HG02981 (cell line): Measurements from ENCODE around the gene PYGO2.

Experiments
- ATAC-seq: cut with Tn5 transposase; IDR thresholded peaks from one replicate; pipeline ENCODE4 v1.9.1; 2021; ENCODE audit warnings: mild to moderate bottlenecking, moderate library complexity; ENCODE audit not compliant: unreplicated experiment

PYGO2 gene, protein sequence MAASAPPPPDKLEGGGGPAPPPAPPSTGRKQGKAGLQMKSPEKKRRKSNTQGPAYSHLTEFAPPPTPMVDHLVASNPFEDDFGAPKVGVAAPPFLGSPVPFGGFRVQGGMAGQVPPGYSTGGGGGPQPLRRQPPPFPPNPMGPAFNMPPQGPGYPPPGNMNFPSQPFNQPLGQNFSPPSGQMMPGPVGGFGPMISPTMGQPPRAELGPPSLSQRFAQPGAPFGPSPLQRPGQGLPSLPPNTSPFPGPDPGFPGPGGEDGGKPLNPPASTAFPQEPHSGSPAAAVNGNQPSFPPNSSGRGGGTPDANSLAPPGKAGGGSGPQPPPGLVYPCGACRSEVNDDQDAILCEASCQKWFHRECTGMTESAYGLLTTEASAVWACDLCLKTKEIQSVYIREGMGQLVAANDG

DNA sequence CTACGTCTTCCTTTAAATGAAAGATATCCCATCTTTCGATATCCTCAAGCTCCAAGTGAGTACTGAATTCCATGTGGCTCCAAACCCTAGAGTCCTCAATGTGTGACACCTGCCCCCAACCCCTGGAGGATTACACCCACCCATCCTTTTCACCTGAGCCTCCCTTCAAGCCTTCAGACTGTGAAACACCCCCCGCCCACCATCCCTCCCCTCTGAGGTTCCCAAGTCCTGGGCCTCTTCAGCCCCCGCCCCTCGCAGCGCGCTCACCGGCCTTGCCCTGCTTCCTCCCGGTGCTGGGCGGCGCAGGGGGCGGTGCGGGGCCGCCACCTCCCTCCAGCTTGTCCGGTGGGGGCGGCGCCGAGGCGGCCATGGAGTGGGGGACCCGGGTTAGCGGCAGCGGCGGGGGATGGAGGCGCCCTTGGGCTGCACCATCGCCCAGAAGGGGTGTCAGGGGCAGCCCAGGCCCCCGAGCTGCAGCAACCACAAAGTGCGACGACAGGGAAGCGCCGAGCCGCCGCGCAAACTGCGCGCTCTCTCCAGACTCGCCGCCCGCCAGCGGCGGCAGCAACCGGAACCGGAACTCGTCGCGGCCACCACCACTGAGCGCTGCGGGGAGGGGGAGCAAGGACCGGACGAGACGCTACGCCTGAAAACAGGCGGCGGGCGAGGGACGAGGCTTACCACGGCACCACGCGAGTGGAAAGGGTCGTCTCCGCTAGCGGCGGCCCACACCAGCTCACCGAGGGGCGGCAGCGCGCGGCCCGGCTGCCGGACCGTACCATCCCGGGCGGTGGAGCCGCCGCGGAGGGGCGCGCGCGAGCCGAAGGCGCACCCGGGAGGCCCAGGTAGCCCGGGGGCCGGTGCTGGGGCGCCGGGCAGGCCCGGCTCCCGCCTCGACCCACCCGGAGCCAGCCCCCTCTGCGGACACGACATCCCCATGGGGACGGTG, at the start of gene PYGO2:
TSS of gene PYGO2 (minus strand) at position 576 of the 949 bp plus-strand sequence. CDS start at position 370, 206 bp downstream.
- ATAC-seq = peak; percentile 63

DNA sequence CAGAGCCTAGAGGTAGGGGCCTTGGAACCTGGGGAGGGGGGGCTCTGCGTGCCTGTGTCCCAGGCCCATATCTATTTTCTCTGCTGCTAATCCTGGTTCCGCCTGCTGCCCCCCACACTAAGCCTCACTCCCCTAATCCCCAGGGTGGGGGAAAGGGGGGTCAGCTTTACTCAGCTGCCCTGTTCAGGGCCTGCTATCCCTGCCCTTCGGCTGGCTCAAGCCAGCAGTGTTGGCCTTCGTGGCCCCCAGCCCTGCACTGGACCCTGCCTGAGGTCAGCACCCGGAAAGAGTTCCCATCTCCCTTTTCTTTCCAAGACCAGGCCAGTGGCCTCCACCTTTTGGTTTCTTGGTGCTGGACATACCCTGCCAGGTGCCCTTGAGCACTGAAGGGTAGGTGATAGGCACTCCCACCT, 49.4 kb upstream of the PYGO2 start:
- ATAC-seq = no peak

DNA sequence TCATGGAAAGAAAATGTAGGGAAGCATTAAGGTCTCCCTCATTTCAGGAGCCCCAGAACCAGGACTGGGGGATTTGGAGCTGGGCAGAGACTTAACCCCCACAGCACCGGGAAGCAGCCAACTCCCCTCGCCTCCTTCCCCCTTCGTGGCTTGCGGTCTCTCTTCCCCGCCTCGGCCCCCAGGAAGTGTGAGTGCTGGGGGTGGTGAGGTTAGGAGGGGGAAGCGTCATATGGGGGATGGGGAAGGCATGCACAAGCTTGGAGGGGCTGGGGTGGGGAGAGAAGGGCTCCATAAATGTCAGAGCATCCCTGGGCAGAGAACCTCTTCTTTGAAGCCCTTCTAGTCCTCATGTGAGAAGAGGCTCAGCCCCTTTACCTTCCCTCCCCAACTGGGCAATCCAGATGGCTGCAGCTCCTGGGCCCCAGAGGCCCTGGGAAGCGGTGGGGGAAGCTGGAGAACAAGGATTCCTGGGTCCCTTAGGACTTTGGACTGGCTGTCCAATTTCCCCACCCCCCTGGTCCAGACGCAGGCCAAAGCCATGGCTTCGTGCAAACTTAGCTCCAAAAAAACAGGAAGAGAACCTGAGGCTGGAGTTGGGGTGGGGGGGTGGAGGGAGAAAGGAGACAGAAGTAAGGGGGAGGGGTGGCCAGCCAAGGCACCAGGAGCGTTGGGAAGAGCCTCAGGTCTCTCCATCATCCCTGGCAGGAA, 48.8 kb upstream of the PYGO2 start:
- no peak for ATAC-seq

DNA sequence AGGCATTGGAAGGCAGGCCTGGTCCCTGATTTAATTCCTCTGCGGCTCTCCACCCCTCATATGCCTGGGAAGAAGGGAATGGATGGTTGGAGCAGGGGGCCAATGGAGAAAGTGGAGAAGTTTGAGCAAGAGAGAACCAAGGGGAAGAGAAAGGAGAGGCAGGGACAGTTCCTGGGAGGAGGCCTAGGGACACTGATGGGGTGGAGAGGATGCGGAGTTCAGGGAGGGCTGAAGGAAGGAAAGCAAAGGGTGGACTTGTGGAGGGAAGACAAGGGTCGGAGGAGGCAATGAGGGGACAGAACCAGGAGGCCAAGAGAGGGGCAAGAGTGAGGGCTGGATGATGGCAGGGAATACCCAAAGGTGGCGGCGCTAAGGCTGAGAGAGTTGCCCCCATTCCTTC, 48.2 kb upstream of the PYGO2 start:
- no peak for ATAC-seq

DNA sequence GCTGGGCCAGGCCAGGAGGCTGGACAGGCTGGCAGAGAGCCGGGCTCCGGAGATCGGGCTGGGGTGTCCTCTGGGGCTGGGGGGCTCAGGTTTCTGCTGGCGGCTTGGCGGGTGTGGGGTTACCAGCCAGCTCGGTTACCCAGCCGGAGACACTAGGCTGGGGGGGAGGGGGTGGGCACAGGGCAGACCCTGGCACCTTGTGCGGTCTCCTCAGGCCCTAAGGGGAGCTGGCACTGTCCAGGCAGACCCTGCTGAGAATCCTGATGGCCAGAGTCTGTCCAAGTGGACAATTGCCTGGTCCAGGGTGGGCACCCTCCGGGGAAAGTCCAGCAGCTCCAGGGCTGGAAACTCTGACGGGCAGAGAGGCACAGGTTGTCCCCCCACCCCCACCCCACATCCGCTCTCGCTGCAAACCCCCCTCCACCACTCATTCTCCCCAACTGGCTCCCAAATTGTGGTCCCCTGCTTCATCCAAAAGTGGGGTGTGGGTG, 47.7 kb upstream of the PYGO2 start:
- ATAC-seq = no peak

DNA sequence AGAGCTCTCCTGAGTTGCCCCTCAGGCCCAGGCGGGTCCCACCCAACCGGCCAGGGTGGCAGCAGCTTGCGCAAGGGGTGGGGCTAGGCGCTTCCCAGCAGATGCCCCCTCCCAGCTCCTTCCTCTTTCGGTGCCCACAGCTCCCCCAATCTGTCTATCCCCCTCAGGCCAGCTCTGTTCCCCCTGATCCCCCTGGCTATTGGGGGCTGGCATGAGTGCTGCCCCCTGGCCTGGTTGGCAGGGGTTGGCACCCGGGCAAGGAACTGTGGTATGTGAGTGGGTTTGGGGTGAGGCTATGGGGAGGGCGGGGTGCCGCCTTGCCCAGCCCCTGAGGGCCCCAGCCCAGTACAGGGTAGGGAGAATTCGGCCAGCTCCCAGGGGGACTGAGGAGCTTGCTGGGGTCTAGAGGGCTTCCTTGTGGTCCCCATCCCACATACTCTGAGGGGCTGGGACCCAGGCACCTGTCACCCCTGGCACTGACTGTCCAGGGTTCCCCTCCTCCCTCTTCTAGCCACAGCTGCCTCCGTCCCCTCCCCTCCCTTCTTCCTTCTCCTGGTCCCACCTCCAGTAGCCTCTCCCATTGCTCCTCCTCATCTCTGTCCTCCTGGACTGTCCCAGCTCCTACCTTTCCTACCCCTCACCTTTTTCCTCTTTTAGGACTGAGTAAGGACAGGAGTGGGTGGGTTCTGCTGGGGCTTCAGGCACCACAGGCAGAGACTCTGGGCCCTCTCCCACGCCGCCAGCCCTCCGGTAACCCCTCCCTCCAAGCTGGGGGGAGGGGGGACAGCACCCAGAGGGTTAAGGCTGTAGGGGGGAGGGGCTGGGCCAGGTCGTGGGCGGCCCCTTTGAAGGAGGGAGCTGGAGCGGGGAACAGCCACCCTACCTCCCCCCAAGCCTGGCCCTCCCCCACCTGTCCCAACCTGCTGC, 46.7 kb upstream of the PYGO2 start:
- no peak for ATAC-seq

DNA sequence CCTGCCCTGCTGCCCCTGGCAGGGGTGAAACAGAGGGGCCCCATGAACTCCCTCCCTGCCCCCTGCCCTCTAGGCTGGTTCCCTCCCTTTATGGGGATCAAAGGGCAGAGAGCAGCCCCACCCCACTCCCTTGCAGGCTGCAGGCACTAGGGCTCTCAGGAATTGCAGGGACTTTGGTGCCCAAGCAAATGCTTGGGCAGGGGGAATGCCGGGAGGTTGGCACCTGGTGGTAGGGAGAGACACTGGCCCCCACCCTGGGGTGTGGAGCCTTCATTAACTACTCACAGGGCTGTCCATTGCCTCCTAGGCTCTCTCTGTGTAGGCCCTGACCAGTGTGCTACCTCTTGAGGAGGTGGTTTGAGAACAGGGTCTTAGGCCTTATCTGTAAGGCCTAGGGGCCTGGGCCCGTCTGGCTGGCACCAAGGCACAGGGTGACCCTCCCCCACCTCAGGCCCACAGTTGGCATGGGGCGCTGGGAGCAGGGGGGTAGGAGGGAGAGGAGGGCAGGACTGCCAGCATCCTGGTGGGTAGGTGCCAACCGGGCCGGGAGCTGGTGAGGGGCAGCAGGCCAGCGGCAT, 45.8 kb upstream of the PYGO2 start:
- ATAC-seq = no peak

DNA sequence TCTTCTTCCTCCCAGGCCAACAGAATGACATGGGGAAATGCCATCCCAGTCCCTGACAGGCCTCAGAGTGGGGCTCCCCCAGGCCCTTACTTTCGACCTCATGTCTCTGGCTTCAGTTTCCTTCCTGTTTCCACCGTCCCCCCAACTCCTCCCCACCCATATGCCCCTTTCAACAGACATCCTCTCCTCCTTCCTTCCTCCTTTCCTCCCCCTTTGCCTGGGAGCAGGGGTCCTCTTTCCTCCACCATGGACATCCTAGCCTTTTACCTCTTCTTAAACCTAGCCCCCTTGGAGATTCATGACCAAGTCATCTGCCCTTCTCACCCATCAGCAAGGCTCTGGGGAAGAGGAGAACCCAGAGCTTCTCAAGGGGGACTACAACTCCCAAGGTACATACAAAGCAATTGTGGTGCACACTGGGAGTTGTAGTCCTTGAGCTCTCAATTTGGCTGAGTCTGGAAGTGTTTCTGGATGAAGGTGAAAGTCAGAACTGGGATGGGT, 45.1 kb upstream of the PYGO2 start:
- no peak for ATAC-seq

DNA sequence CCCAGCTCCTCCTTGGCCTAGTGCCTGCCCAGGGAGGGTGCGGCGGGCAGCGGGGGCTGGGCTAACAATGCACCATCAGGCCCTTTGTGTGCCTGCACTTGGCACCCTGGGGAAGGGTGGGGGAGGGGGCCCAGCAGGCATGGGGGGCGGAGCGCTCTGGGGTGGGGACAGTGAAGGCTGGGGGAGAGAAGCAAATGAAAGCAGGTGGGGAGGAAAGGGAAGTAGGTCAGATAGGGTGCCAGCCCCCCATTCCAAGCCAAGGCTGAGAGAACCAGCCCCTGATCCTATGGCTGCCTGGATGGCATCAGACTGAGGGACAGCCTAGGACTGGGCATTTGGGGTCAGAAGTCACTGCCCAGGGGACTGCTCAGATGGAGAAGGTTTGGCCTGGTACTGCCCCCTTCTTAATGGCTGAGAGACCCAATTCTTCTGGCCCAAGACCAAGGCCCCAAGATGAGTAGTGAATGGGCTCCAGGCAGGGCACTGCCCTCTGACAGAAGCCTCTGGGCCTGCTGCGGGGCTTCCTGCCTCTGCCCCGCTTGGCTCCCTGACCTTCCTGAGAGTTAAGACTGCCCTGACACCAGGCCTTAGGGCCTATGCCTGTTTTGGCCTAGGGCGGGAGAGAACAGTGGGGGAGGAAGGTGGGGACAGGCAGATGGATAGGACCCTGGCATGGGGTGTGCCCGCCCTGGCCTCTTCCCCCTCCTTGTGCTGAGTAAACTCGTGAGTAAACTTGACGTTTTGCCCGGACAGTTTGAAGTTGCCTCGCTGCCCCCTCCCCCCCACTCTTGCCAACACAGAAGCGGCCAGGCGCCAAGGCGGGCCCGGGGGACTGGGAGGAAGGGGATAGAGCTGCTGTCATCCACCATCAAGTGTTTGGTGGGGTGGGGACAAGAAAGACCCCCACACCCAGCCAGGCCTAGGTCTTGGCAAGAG, 43.8 kb upstream of the PYGO2 start:
- no peak for ATAC-seq

DNA sequence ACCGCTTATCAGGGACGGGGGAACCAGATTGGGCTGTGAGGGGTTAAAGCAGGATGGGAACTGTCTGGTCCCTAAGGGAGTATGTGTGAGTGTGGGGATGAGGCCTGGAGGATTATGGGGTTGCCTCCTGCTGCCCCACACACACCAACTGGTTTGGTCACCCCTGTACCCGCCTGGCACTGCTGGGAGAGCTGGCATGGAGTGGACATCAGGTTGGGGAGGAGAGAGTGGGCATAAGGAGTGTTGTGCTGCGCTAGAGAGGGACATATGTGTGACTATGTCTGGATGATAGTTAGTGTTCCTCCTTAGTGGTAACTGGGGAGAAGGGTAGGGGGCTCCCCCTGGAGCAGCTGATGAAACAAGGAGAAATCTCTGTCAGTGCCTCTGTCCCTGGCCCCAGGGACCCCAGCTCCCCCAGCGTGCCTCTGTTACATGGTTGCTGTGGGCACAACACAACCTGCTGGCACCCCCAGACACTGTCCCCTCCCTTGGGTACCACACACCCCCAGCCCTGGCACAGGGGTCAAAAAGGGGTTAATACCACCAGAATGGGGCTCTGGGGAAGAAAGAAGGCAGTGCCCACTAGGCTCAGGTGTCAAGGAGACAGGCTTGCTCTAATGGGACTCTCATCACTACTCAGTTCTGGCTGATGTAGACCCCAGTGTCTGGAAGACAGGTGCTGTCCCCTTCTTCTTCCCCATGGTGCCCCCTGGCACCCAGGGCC, 42.9 kb upstream of the PYGO2 start:
- ATAC-seq = no peak

DNA sequence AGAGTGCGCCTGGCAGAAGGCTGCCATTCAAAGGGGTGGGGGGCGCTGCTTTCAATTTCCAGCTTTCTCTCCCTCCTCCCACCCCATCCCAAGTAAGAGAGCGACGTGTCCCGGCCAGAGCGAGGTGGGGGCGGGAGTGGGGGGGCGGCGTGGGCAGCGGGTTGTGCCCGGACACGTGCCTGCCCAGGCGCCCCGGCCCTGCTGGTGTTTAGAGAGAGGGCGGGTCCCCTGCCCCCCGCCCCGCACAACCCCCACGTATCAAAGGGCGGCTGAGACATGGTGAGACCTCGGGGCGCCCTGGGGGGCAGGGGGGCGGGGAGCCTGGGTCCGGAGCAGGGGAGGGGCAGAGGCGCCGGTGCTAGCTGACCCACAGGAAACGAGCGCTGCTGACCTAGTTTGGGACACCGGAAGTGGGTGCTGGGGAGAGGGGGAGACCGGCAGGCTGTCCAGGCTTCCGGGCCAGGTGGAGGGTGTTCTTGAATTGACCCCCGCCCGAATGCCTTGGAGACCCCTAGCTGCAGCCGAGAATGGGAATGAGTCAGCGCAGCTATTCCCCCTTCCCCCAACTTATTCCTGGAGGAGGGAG, 42.3 kb upstream of the PYGO2 start:
- no peak for ATAC-seq

DNA sequence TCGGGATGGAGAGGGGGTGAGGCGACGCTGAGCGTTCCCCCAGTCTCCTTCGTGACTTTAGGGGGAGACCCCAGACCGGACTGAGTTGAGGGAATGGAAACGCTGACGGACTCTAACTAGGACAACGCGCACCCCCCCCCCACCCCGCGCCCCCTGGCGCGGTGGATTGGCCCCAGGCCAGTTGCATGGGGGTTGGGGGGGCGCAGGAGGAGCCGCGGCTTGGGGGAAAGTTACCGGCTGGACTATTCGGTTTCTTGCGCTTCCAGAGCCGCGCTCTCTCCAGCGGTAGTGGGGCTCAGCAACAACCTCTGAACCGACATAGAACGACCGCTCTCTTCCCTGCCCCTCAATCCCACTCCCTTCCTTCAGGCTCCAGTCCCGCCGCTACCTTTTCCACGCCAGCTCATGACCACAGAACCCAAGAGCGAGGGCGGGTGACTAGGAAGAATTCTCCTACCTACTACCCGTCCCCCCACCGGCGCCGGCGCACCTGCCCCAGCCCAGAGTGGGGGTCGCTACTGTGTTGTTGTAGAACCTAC, 41.7 kb upstream of the PYGO2 start:
- no peak for ATAC-seq

DNA sequence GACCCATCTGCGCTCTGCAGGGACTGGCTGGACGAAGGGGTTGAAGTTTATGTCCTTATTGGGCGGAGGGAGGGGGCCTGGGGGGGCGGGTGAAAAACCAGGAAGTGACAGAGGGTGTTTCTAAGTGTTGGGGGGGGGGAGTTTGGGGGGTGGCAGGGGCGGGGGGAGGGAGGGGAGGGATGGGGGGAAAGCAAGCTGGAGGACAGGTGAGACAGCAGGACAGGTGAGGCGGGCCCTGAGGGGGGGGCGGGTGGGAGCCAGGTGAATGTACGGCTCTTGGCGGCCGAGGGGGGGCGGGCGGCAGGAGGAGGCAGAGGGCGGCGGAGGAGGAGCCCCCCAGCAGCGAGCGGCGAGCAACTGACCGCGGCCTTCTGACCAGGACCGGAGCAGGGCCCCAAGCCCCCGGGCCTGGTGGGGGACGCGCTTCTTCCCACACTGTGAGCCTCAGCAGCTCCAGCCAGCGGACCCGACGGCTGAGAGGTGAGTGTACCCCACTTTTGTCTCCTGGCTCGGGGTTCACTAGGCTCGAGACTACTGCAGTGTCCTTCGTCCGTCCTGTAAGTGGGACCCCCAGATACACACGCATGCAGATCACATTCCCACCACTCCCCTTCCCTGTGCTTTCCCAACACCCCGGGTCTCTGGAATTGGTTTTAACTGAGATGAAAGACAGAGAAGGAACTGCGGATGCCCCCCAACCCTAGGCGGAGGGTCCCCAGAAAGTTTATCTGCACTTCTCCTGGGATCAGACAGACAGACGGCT, 41.1 kb upstream of the PYGO2 start, which contains the start of gene ZBTB7B:
TSS of gene ZBTB7B (plus strand) at position 339 of the 763 bp plus-strand sequence. CDS start 11,859 bp downstream, outside the sequence.
- ATAC-seq = peak; percentile 0

DNA sequence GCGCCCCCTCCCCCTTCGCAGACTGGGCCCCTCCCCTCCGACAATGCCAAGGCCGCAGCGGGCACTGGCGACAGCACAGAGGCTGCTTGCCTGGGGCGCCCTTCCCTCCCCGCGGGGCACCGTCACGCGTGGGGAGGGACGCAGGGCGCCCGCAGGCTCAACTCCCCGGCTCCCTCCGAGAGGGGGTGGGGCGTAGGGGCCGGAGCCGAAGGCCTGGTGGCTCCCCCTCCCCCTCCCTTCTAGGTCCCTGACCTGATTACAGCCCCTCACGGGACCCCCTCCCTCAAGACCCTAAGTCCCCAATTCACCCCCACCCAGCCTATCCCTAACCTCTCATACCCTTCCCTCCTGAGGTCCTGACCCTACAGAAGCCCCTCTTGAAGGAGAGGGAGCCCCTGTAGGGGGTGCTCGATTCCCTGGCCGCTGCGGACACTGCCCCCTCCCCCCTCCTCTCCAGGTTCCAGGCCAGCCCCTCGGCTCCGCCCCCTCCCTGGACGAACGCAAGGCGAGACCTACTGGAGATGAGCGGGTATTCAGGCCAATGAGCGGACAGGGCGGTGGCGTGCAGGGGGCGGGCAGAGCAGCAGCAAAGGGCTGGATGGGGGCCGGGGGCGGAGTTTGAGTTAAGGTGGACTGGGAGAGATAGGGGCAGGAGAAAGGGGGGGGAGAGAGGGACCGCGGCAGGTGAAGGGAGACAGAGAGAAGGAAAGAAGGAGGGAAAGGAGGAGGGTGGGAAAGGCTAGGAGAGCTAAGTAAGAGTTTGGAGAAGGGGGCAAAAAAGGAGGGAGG, 40.3 kb upstream of the PYGO2 start:
- ATAC-seq = peak; percentile 59

DNA sequence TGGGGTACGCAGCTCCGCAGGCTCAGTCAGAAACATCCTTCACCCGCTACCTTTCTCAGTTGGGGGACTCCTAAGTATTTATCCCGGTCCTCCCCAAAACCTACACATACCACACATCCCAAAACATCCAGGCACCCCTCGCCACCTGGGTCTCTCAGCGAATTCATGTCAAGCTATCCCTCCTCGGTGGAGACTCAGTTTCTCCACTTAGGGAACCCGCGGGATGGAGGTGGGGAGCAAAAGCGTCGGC, 39.8 kb upstream of the PYGO2 start:
- no peak for ATAC-seq
